A549 (cell line): Measurements from ENCODE around the gene RFPL4AL1. TPM values are rescaled to one million over a fixed set of nuclear protein-coding genes. Genes with fewer than 3 reads are reported as not detected.

Experiments
- ATAC-seq, 2 experiments: fragments of 200-7000 bp in 1 of 2; fragments of >200 bp in 1 of 2; cut with Nextera tagmentation in 1 of 2; cut with Tn5 transposase in 1 of 2; 3 replicates each; pipeline versions ENCODE4 v1.8.0 to v1.9.1; 2018 to 2020; ENCODE audit warnings: mild to moderate bottlenecking in 1 of 2, moderate library complexity in 1 of 2
- CTCF ChIA-PET: fragments of 300-600 bp; sonication (Branson Sonifier 250); formaldehyde crosslinking; extraction: SDS; loops from one replicate; lab custom pipeline; 2021; ENCODE audit warnings: antibody characterized with exemption, inconsistent platforms; lab: Yijun Ruan, JAX
- POLR2A ChIA-PET: fragments of 350-600 bp; formaldehyde crosslinking; extraction: SDS; loops from one replicate; lab custom pipeline; 2021; ENCODE audit warnings: antibody characterized with exemption, inconsistent platforms; lab: Yijun Ruan, JAX
- DNase-seq, 2 experiments: peaks; one replicate each; pipeline versions ENCODE4 v3.0.0 to v3.0.0-alpha.2; 2011 to 2016; ENCODE audit warnings: low read depth in 1 of 2, low spot score in 1 of 2
- FAIRE-seq: peaks from 2 replicates; lab custom pipeline; 2011; peaks lifted over from hg19 to GRCh38; lab: Jason Lieb, UNC
- H3K27ac ChIP-seq, 2 experiments: fragments of >200 bp; sonication (Bioruptor Twin); formaldehyde crosslinking; 3 replicates each; pipeline ENCODE4 v1.5.1; 2016 to 2017
- H3K4me1 ChIP-seq: fragments of >200 bp; sonication (Bioruptor Twin); formaldehyde crosslinking; 3 replicates; pipeline ENCODE4 v1.6.1; 2016
- H3K4me2 ChIP-seq: fragments of >200 bp; sonication (Bioruptor Twin); formaldehyde crosslinking; 3 replicates; pipeline ENCODE4 v1.6.1; 2016
- H3K4me3 ChIP-seq: fragments of >200 bp; sonication (Bioruptor Twin); formaldehyde crosslinking; 3 replicates; pipeline ENCODE4 v1.5.1; 2016
- H3K9me3 ChIP-seq: fragments of >200 bp; sonication (Bioruptor Twin); formaldehyde crosslinking; 3 replicates; pipeline ENCODE4 v1.6.1; 2016
- BHLHE40 ChIP-seq: IDR thresholded peaks from 2 replicates; pipeline ENCODE4 v1.6.1; 2012; ENCODE audit warnings: low read depth, low read length, inconsistent platforms
- CEBPB ChIP-seq, 2 experiments: fragments of >200 bp in 1 of 2; sonication (Bioruptor Twin) in 1 of 2; formaldehyde crosslinking in 1 of 2; IDR thresholded peaks; 2 replicates each; pipeline ENCODE4 v1.6.1; 2012 to 2016
- EHMT2 ChIP-seq: fragments of 200-600 bp; sonication (generic); IDR thresholded peaks from 2 replicates; pipeline ENCODE4 v1.6.1; 2016; ENCODE audit warnings: antibody characterized with exemption, low read depth, mild to moderate bottlenecking, moderate library complexity
- ESRRA ChIP-seq: fragments of 150-350 bp; IDR thresholded peaks from 2 replicates; pipeline ENCODE4 v1.6.1; 2014; ENCODE audit warnings: mild to moderate bottlenecking, low read length, borderline replicate concordance
- FOSL2 ChIP-seq, 2 experiments: fragments of 450-650 bp in 1 of 2; fragments of >200 bp in 1 of 2; sonication (Bioruptor Twin) in 1 of 2; formaldehyde crosslinking; IDR thresholded peaks; 2 replicates each; pipeline versions ENCODE4 v1.5.0 to v1.6.1; 2016 to 2020; ENCODE audit warnings: mild to moderate bottlenecking in 1 of 2, moderate library complexity in 1 of 2
- GATA3 ChIP-seq: IDR thresholded peaks from 2 replicates; pipeline ENCODE4 v1.6.1; 2012; ENCODE audit warnings: borderline replicate concordance
- HOXB13 ChIP-seq: fragments of 250-450 bp; sonication (Bioruptor Pico); IDR thresholded peaks from 2 replicates; pipeline ENCODE4 v1.5.0; 2020; ENCODE audit warnings: low read depth, mild to moderate bottlenecking, moderate library complexity
- JUN ChIP-seq, 2 experiments: fragments of >200 bp; sonication (Bioruptor Twin); formaldehyde crosslinking; IDR thresholded peaks; 2 replicates in 1 of 2; 3 replicates in 1 of 2; pipeline ENCODE4 v1.6.1; 2016 to 2017
- KDM5A ChIP-seq: fragments of 200-600 bp; sonication (generic); IDR thresholded peaks from 2 replicates; pipeline ENCODE4 v1.6.1; 2016; ENCODE audit warnings: antibody characterized with exemption, mild to moderate bottlenecking
- MAFK ChIP-seq: fragments of 450-650 bp; IDR thresholded peaks from 2 replicates; pipeline ENCODE4 v1.6.1; 2014; ENCODE audit not compliant: partially characterized antibody
- NPAS2 ChIP-seq: fragments of 250-450 bp; sonication (Bioruptor Pico); IDR thresholded peaks from 2 replicates; pipeline ENCODE4 v1.8.0; 2022; ENCODE audit warnings: mild to moderate bottlenecking, moderate library complexity, borderline replicate concordance
- POLR2A ChIP-seq: IDR thresholded peaks from 2 replicates; pipeline ENCODE4 v1.6.1; 2012; ENCODE audit warnings: mild to moderate bottlenecking, low read length
- POLR2AphosphoS2 ChIP-seq: conservative IDR thresholded peaks from 2 replicates; pipeline ENCODE4 v1.6.1; 2012; ENCODE audit warnings: low read length, improper control_type of control experiment, inconsistent platforms
- RAD21 ChIP-seq, 2 experiments: fragments of >200 bp in 1 of 2; sonication (Bioruptor Twin) in 1 of 2; formaldehyde crosslinking in 1 of 2; IDR thresholded peaks in 1 of 2; conservative IDR thresholded peaks in 1 of 2; 2 replicates in 1 of 2; 3 replicates in 1 of 2; pipeline ENCODE4 v1.6.1; 2012 to 2018; ENCODE audit warnings: inconsistent platforms in 1 of 2
- RARB ChIP-seq: fragments of 250-450 bp; sonication (Bioruptor Pico); IDR thresholded peaks from 2 replicates; pipeline ENCODE4 v1.8.0; 2021; ENCODE audit warnings: mild to moderate bottlenecking, moderate library complexity
- RCOR1 ChIP-seq: fragments of 150-350 bp; IDR thresholded peaks from 2 replicates; pipeline ENCODE4 v1.6.1; 2014; ENCODE audit warnings: antibody characterized with exemption, low read length, low read depth
- RNF2 ChIP-seq: fragments of 200-600 bp; sonication (generic); IDR thresholded peaks from 2 replicates; pipeline ENCODE4 v1.6.1; 2016; ENCODE audit warnings: low read depth, mild to moderate bottlenecking, antibody characterized with exemption, moderate library complexity, borderline replicate concordance
- SMC3 ChIP-seq: fragments of >200 bp; sonication (Bioruptor Twin); formaldehyde crosslinking; IDR thresholded peaks from 3 replicates; pipeline ENCODE4 v1.6.1; 2018; ENCODE audit warnings: inconsistent platforms
- SREBF2 ChIP-seq: fragments of 450-650 bp; IDR thresholded peaks from 2 replicates; pipeline ENCODE4 v1.6.1; 2014; ENCODE audit warnings: mild to moderate bottlenecking, moderate library complexity
- TFCP2L1 ChIP-seq: fragments of 250-450 bp; sonication (Bioruptor Pico); IDR thresholded peaks from 2 replicates; pipeline ENCODE4 v1.5.0; 2021; ENCODE audit warnings: mild to moderate bottlenecking
- USF2 ChIP-seq: fragments of 450-650 bp; IDR thresholded peaks from 2 replicates; pipeline ENCODE4 v1.6.1; 2014; ENCODE audit warnings: antibody characterized with exemption
- ZFP36 ChIP-seq: fragments of 450-650 bp; IDR thresholded peaks from 2 replicates; pipeline ENCODE4 v1.6.1; 2014; ENCODE audit warnings: borderline replicate concordance; ENCODE audit not compliant: partially characterized antibody
- WGBS: methylation state at CpG from one replicate; pipeline ENCODE4 v1.1.6; 2017; ENCODE audit errors: missing lambda C conversion rate; 5-methylcytosine and 5-hydroxymethylcytosine counted together
- polyA plus RNA-seq, 4 experiments: library from polyadenylated mRNA; depleted of rRNA in 3 of 4; stranded (reverse); fragments of >200 nt; fragmentation: RNase III in 1 of 4; extraction: RNeasy Plus Mini Kit Qiagen cat#74134 plus additional on column Dnase treatment in 1 of 4; gene quantifications; 2 replicates in 3 of 4; 3 replicates in 1 of 4; pipeline ENCODE4 v1.2.3, GENCODE V29; 2011 to 2017
- TF ChIP-seq, protein P1 (sequence below): IDR thresholded peaks from 2 replicates; pipeline ENCODE4 v1.6.1; 2012
- TF ChIP-seq, protein P2 (sequence below): fragments of >200 bp; sonication (Bioruptor Twin); formaldehyde crosslinking; IDR thresholded peaks from 3 replicates; pipeline ENCODE4 v1.5.1; 2016
- TF ChIP-seq, protein P3 (sequence below): IDR thresholded peaks from 2 replicates; pipeline ENCODE4 v1.6.1; 2012; ENCODE audit warnings: low read depth, borderline replicate concordance
- TF ChIP-seq, protein P4 (sequence below): fragments of >200 bp; sonication (Bioruptor Twin); formaldehyde crosslinking; IDR thresholded peaks from 2 replicates; pipeline ENCODE4 v1.6.1; 2016

The RFPL4AL1 gene
- polyA plus RNA-seq, 2 of the 4 experiments (the other 2 are of a cell fraction): not detected

DNA sequence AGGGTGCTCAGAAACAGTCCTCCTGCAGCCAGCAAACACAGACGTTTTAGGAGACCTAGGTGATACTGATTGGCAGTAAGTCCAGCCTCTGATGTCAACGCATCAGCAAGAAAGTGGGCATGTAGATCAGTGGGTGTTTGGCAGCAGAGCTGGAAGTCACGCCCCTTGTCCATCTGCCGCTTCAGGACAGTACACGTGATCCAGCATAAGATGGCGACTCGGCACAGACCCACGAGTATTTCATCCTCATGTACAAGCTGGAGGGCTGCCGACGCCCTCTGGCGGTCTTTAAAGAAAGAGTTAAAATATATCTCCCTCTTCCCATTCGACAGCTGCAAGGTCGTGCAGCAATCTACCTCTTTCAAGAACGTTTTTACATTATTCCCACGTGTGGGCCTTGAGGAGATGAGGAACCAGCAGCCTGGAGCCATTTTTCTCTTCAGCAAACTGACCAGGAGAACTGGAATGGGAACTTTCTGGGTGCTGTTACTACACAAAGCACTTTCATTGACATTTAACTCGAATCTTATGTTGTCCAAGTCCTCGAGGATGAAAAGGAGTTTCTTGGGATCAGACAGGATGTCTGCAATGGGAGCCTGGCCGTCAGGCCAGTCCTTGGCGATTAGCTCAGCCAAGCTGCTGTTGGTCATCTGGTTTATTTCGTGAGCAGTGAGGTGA, 40.6 kb downstream of the RFPL4AL1 start:
- TF ChIP-seq ESRRA: no peak
- no peak for TF ChIP-seq POLR2AphosphoS2
- TF ChIP-seq SMC3: peak; percentile 27; the same call in 1 of the 3 replicates
- TF ChIP-seq RAD21 (conservative IDR thresholded peaks at IDR 0.05 in 1 of 2, IDR thresholded peaks at IDR 0.05 in 1 of 2): peak; percentile 35 to 70; a peak in 4 of 5 replicates
- TF ChIP-seq USF2: peak; percentile 83
- TF ChIP-seq, protein P1, sequence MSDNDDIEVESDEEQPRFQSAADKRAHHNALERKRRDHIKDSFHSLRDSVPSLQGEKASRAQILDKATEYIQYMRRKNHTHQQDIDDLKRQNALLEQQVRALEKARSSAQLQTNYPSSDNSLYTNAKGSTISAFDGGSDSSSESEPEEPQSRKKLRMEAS: peak; percentile 95
- TF ChIP-seq RCOR1: no peak
- TF ChIP-seq TFCP2L1 (CRISPR knock-in tag): no peak
- TF ChIP-seq, protein P2, sequence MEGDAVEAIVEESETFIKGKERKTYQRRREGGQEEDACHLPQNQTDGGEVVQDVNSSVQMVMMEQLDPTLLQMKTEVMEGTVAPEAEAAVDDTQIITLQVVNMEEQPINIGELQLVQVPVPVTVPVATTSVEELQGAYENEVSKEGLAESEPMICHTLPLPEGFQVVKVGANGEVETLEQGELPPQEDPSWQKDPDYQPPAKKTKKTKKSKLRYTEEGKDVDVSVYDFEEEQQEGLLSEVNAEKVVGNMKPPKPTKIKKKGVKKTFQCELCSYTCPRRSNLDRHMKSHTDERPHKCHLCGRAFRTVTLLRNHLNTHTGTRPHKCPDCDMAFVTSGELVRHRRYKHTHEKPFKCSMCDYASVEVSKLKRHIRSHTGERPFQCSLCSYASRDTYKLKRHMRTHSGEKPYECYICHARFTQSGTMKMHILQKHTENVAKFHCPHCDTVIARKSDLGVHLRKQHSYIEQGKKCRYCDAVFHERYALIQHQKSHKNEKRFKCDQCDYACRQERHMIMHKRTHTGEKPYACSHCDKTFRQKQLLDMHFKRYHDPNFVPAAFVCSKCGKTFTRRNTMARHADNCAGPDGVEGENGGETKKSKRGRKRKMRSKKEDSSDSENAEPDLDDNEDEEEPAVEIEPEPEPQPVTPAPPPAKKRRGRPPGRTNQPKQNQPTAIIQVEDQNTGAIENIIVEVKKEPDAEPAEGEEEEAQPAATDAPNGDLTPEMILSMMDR: peak; percentile 40
- TF ChIP-seq, protein P3, sequence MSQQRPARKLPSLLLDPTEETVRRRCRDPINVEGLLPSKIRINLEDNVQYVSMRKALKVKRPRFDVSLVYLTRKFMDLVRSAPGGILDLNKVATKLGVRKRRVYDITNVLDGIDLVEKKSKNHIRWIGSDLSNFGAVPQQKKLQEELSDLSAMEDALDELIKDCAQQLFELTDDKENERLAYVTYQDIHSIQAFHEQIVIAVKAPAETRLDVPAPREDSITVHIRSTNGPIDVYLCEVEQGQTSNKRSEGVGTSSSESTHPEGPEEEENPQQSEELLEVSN: peak; percentile 78
- TF ChIP-seq NPAS2: peak; percentile 70; the same call in 1 of the 2 replicates
- ChIA-PET CTCF (interaction anchor here (1.1 to 2.2 kb wide), 5 partner anchors 9 to 523 kb away, joined by 3 to 8 read pairs (median 5); no protein-coding TSS in a partner anchor), POLR2A (no interaction called here)
- 9% methylated on average over 20 of the region's 20 CpGs for WGBS
- peak overlapping the region; percentile 27; the same call in 2 of the 3 replicates for H3K4me2 ChIP-seq
- peaks cover 21% of the 10 kb centered on the region for H3K9me3 ChIP-seq
- no peaks in the 10 kb centered on the region for H3K4me1 ChIP-seq
- no peak for FAIRE-seq
- H3K4me3 ChIP-seq: no peak overlapping the region
- peak; percentile 48 to 94 for DNase-seq
- H3K27ac ChIP-seq: no peak overlapping the region
- ATAC-seq: peak; percentile 84 to 99

- Histone ChIP-seq H3K4me2 (no peak overlapping the region), H3K9me3 (peaks cover 16% of the 10 kb centered on the region), H3K27ac (no peak overlapping the region), H3K4me3 (no peak overlapping the region), H3K4me1 (no peaks in the 10 kb centered on the region)
- POLR2A ChIA-PET: no interaction called here
- CTCF ChIA-PET: no interaction called here
- DNase-seq: no peak
- no peak for ATAC-seq
- WGBS: 3% methylated on average over 3 of the region's 3 CpGs
- no peak for FAIRE-seq
- TF ChIP-seq CEBPB (IDR thresholded peaks at IDR 0.05) (no peak), KDM5A (no peak), POLR2AphosphoS2 (no peak), ZFP36 (no peak), BHLHE40 (no peak), JUN (IDR thresholded peaks at IDR 0.05) (no peak), GATA3 (no peak), MAFK (no peak), HOXB13 (no peak), RNF2 (no peak), POLR2A (no peak), FOSL2 (IDR thresholded peaks at IDR 0.05) (no peak), FOSL2 (CRISPR knock-in tag; IDR thresholded peaks at IDR 0.05) (no peak), EHMT2 (no peak), SREBF2 (no peak), NPAS2 (no peak), RARB (CRISPR knock-in tag) (no peak)
- TF ChIP-seq, protein P3: no peak
- TF ChIP-seq, protein P4, sequence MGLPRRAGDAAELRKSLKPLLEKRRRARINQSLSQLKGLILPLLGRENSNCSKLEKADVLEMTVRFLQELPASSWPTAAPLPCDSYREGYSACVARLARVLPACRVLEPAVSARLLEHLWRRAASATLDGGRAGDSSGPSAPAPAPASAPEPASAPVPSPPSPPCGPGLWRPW: no peak
Observed at GRCh38 chr19:55811340-55811739, 42.4 kb downstream of the RFPL4AL1 start.
